Pancreas (tissue), 10 donors: Measurements from ENCODE around the gene MAGOHB. TPM values are rescaled to one million over a fixed set of nuclear protein-coding genes. Genes with fewer than 3 reads are reported as not detected.

ENCODE experiments used
- ATAC-seq, 4 donors: fragments of 200-7000 bp; cut with Tn5 transposase; one replicate each; pipeline versions ENCODE4 v1.8.0 to v1.9.1; 2020; ENCODE audit warnings: mild to moderate bottlenecking in 4 of 4, moderate library complexity in 4 of 4
- DNase-seq, 6 donors: peaks; one replicate each; pipeline ENCODE4 v3.0.0-alpha.2; 2020
- FAIRE-seq: peaks from 2 replicates; lab custom pipeline; 2012; peaks lifted over from hg19 to GRCh38; lab: Jason Lieb, UNC
- H3K27ac ChIP-seq, 4 donors: fragments of 200-600 bp; sonication (generic); 1 replicate in 3 of 4; 2 replicates in 1 of 4; pipeline versions ENCODE4 v1.5.0 to v1.8.0; 2020
- H3K27me3 ChIP-seq, 4 donors: fragments of 200-600 bp; one replicate each; pipeline ENCODE4 v1.8.0; 2021
- H3K36me3 ChIP-seq, 3 donors: fragments of 200-600 bp; sonication (generic) in 1 of 3; one replicate each; pipeline versions ENCODE4 v1.5.0 to v1.8.0; 2020 to 2021
- H3K4me1 ChIP-seq, 3 donors: fragments of 200-600 bp; one replicate each; pipeline ENCODE4 v1.8.0; 2021
- H3K4me3 ChIP-seq, 4 donors: fragments of 200-600 bp; sonication (generic) in 2 of 4; one replicate each; pipeline versions ENCODE4 v1.5.0 to v1.8.0; 2020 to 2021
- H3K9me3 ChIP-seq, 4 donors: fragments of 200-600 bp; one replicate each; pipeline ENCODE4 v1.8.0; 2021
- CTCF ChIP-seq, 4 donors: fragments of 200-600 bp; sonication (generic) in 3 of 4; IDR thresholded peaks; one replicate each; pipeline versions ENCODE4 v1.5.0 to v1.8.0; 2021; ENCODE audit warnings: antibody characterized with exemption in 4 of 4
- WGBS, 2 donors: extraction: QIAGEN DNeasy Blood & Tissue Kit; methylation state at CpG; one replicate each; pipeline ENCODE4 v1.1.7; 2013; 5-methylcytosine and 5-hydroxymethylcytosine counted together
- intact Hi-C, 3 donors: fragments of 100-400 bp; cut with DNase I; formaldehyde crosslinking; loops; one replicate each; pipeline versions ENCODE4 v1.11.1 to v1.14.2; 2022
- polyA plus RNA-seq, 2 donors: library from polyadenylated mRNA; stranded (reverse); fragments of 200-250 nt; gene quantifications; one replicate each; pipeline ENCODE4 v1.2.3, GENCODE V29; 2013
- total RNA-seq, 6 donors: library from RNA; stranded (reverse); fragmentation: NEBNext Ultra II Directional in 4 of 6; extraction: Animal tissue kit (Norgen Biotek cat#: 25700) in 4 of 6; gene quantifications; one replicate each; pipeline versions ENCODE4 v1.2.1 to v1.2.4, GENCODE V29; 2021 to 2023
- donor health status: healthy with polysubstance abuse.
- donor health status: DM: no; HTN: no; CAD: no; lungs with moderate emphysema.
- donor health status: DM: no; HTN: no; CAD: no.
- donor health status: control.
- donor health status: control.
- donor health status: Bipolar disorder and iron deficiency.
- donor health status: DM: yes; HTN: yes; CAD: no.
- donor health status: DM: no; HTN: no; CAD: no.
- donor health status: DM: no; HTN: no; CAD: no.
- donor health status: DM: yes; HTN: yes; CAD: no.

The MAGOHB gene
- total and polyA plus RNA-seq, 8 donors, result 5.4 to 18.6 (median 9.8) TPM

GRCh38 chr12:10554756-10555481 is 58.5 kb downstream of the MAGOHB start:
- WGBS, 2 donors, result 82 to 88% methylated on average over 7 of the region's 7 CpGs
- H3K4me1 ChIP-seq, result no peaks in the 10 kb centered on the region
- no peak for FAIRE-seq
- no peaks in the 10 kb centered on the region for H3K9me3 ChIP-seq
- intact Hi-C loops, result loop anchor here in 2 of 3 donors (10.0 kb wide), 2 partner anchors 230 to 320 kb away; no protein-coding TSS in a partner anchor
- H3K4me3 ChIP-seq, result no peak overlapping the region
- H3K36me3 ChIP-seq, result no peaks in the 10 kb centered on the region
- no peak overlapping the region for H3K27ac ChIP-seq
- no peak for TF ChIP-seq CTCF (IDR thresholded peaks at IDR 0.05)
- ATAC-seq, result no peak
- H3K27me3 ChIP-seq, result peaks cover 0 to 9% (median 0%) of the 10 kb centered on the region in 4 donors
- DNase-seq, result no peak

GRCh38 chr12:10554228-10554755 is 59.1 kb downstream of the MAGOHB start:
- 64 to 81% methylated on average over 6 of the region's 6 CpGs for WGBS, 2 donors
- intact Hi-C loops, result loop anchor here in 2 of 3 donors (10.0 kb wide), 2 partner anchors 229 to 319 kb away; no protein-coding TSS in a partner anchor
- Histone ChIP-seq H3K27ac (no peak overlapping the region), H3K27me3 (peaks cover 0 to 9% (median 0%) of the 10 kb centered on the region in 4 donors), H3K9me3 (no peaks in the 10 kb centered on the region), H3K36me3 (no peaks in the 10 kb centered on the region), H3K4me1 (no peaks in the 10 kb centered on the region), H3K4me3 (no peak overlapping the region)
- no peak for ATAC-seq
- no peak for DNase-seq
- no peak for FAIRE-seq
- TF ChIP-seq CTCF (IDR thresholded peaks at IDR 0.05), result no peak

Other genes starting within 250 kb of the MAGOHB start
- 1 to 10 TPM in 2 of 6 donors, under 1 TPM in 3, not detected in 1; 0.32 to 1.1 (median 0.69) TPM for gene KLRK1, start 223.6 kb downstream of the MAGOHB start, total RNA-seq
- gene KLRK1, start 223.6 kb downstream of the MAGOHB start, polyA plus RNA-seq, result under 1 TPM; 0.57 to 0.92 TPM
- under 1 TPM in 1 of 6 donors, not detected in 5; 0.25 TPM for gene KLRC4, start 203.9 kb downstream of the MAGOHB start, total RNA-seq
- not detected for gene KLRC4, start 203.9 kb downstream of the MAGOHB start, polyA plus RNA-seq
- not detected for gene KLRC3, start 193.0 kb downstream of the MAGOHB start, total RNA-seq
- not detected for gene KLRC3, start 193.0 kb downstream of the MAGOHB start, polyA plus RNA-seq
- gene KLRC2, start 177.6 kb downstream of the MAGOHB start, total RNA-seq, result under 1 TPM in 2 of 6 donors, not detected in 4; 0.26 to 0.34 TPM
- gene KLRC2, start 177.6 kb downstream of the MAGOHB start, polyA plus RNA-seq, result under 1 TPM in 1 of 2 donors, not detected in 1; 0.56 TPM
- under 1 TPM in 5 of 6 donors, not detected in 1; 0.13 to 0.44 (median 0.19) TPM for gene KLRC1, start 160.2 kb downstream of the MAGOHB start, total RNA-seq
- gene KLRC1, start 160.2 kb downstream of the MAGOHB start, polyA plus RNA-seq, result under 1 TPM; 0.15 to 0.45 TPM
- gene EIF2S3B, start 107.7 kb downstream of the MAGOHB start, total RNA-seq, result 1 to 10 TPM in 2 of 6 donors, under 1 TPM in 3, not detected in 1; 0.16 to 2.4 (median 0.69) TPM
- gene EIF2S3B, start 107.7 kb downstream of the MAGOHB start, polyA plus RNA-seq, result under 1 TPM; 0.26 to 0.46 TPM
- under 1 TPM in 4 of 6 donors, not detected in 2; 0.12 to 0.55 (median 0.23) TPM for gene STYK1, start 60.4 kb upstream of the MAGOHB start, total RNA-seq
- gene STYK1, start 60.4 kb upstream of the MAGOHB start, polyA plus RNA-seq, result under 1 TPM; 0.04 to 0.07 TPM
- 100 to 1,000 TPM; 241 to 444 (median 317) TPM for gene YBX3, start 109.7 kb upstream of the MAGOHB start, total RNA-seq
- gene YBX3, start 109.7 kb upstream of the MAGOHB start, polyA plus RNA-seq, result 100 to 1,000 TPM; 323 to 352 TPM
- not detected for gene TAS2R7, start 189.0 kb upstream of the MAGOHB start, total RNA-seq
- gene TAS2R7, start 189.0 kb upstream of the MAGOHB start, polyA plus RNA-seq, result not detected
- gene TAS2R8, start 193.7 kb upstream of the MAGOHB start, total RNA-seq, result not detected
- under 1 TPM in 1 of 2 donors, not detected in 1; 0.09 TPM for gene TAS2R8, start 193.7 kb upstream of the MAGOHB start, polyA plus RNA-seq
- gene TAS2R9, start 196.6 kb upstream of the MAGOHB start, total RNA-seq, result not detected
- gene TAS2R9, start 196.6 kb upstream of the MAGOHB start, polyA plus RNA-seq, result not detected
- under 1 TPM in 3 of 6 donors, not detected in 3; 0.17 to 0.28 (median 0.25) TPM for gene TAS2R10, start 212.7 kb upstream of the MAGOHB start, total RNA-seq
- gene TAS2R10, start 212.7 kb upstream of the MAGOHB start, polyA plus RNA-seq, result under 1 TPM in 1 of 2 donors, not detected in 1; 0.14 TPM
- 1 to 10 TPM in 1 of 6 donors, under 1 TPM in 4, not detected in 1; 0.32 to 1.8 (median 0.55) TPM for gene PRR4, start 235.9 kb upstream of the MAGOHB start, total RNA-seq
- 1 to 10 TPM; 3.8 to 4.3 TPM for gene PRR4, start 235.9 kb upstream of the MAGOHB start, polyA plus RNA-seq